Caco-2 (cell line): Measurements from ENCODE around the gene KRTAP12-4. TPM values are rescaled to one million over a fixed set of nuclear protein-coding genes. Genes with fewer than 3 reads are reported as not detected.
"Not testable (repeated sequence)": the region's sequence is repeated elsewhere in the genome, so short reads cannot be mapped to it uniquely, and the experiment has no call there.

Source experiments
- BruUV-seq: library from RNA; stranded (reverse); fragments of 400-500 nt; replicated peaks from 2 replicates; lab custom pipeline; 2021; lab: Mats Ljungman, UMichigan
- CTCF ChIA-PET: fragments of 300-600 bp; sonication (Branson Sonifier 250); formaldehyde crosslinking; loops from one replicate; lab custom pipeline; 2022; ENCODE audit warnings: antibody characterized with exemption; lab: Charles Lee
- POLR2A ChIA-PET: fragments of 300-600 bp; sonication (Branson Sonifier 250); formaldehyde crosslinking; loops from one replicate; lab custom pipeline; 2022; ENCODE audit warnings: antibody characterized with exemption; lab: Charles Lee
- DNase-seq, 2 experiments: peaks; one replicate each; pipeline versions ENCODE4 v3.0.0 to v3.0.0-alpha.2; 2020 to 2022
- H3K27me3 ChIP-seq: replicated peaks from 2 replicates; pipeline ENCODE4 v1.6.0; 2011; ENCODE audit warnings: low read length; ENCODE audit not compliant: control insufficient read depth, insufficient read depth
- H3K36me3 ChIP-seq: 2 replicates; pipeline ENCODE4 v1.5.1; 2011; ENCODE audit warnings: low read length; ENCODE audit not compliant: control insufficient read depth, insufficient read depth
- H3K4me1 ChIP-seq: fragments of 250-450 bp; sonication (Bioruptor Pico); 2 replicates; pipeline ENCODE4 v1.5.1; 2020; ENCODE audit warnings: mild to moderate bottlenecking
- H3K4me3 ChIP-seq: 2 replicates; pipeline ENCODE4 v1.5.1; 2011; ENCODE audit warnings: low read depth, mild to moderate bottlenecking, control low read depth, low read length
- H3K9me3 ChIP-seq: fragments of 250-450 bp; sonication (Bioruptor Pico); 2 replicates; pipeline ENCODE4 v1.5.1; 2020; ENCODE audit warnings: mild to moderate bottlenecking, moderate library complexity
- H3K27ac Mint-ChIP-seq: one replicate; pipeline ENCODE4 v1.8.0; 2022; ENCODE audit warnings: mixed read lengths; ENCODE audit not compliant: unreplicated experiment
- H3K27me3 Mint-ChIP-seq: one replicate; pipeline ENCODE4 v1.8.0; 2022; ENCODE audit warnings: mixed read lengths; ENCODE audit not compliant: insufficient read depth, unreplicated experiment
- H3K36me3 Mint-ChIP-seq: one replicate; pipeline ENCODE4 v1.8.0; 2022; ENCODE audit warnings: mild to moderate bottlenecking, mixed read lengths; ENCODE audit not compliant: insufficient read depth, unreplicated experiment
- H3K4me1 Mint-ChIP-seq: one replicate; pipeline ENCODE4 v1.8.0; 2022; ENCODE audit warnings: low read depth, mixed read lengths; ENCODE audit not compliant: unreplicated experiment
- H3K4me3 Mint-ChIP-seq: one replicate; pipeline ENCODE4 v1.8.0; 2022; ENCODE audit warnings: mild to moderate bottlenecking, moderate library complexity, mixed read lengths; ENCODE audit not compliant: unreplicated experiment
- H3K9me3 Mint-ChIP-seq: one replicate; pipeline ENCODE4 v1.8.0; 2022; ENCODE audit warnings: mixed read lengths; ENCODE audit not compliant: unreplicated experiment
- intact Hi-C: fragments of 100-400 bp; cut with micrococcal nuclease; formaldehyde crosslinking; loops from one replicate; pipeline ENCODE4 v1.10.0; 2022; ENCODE audit not compliant: unreplicated experiment
- total RNA-seq: library from RNA; stranded (reverse); gene quantifications from 2 replicates; pipeline ENCODE4 v1.2.3, GENCODE V29; 2022
- TF ChIP-seq, protein P1 (sequence below), 2 experiments: fragments of 200-600 bp in 1 of 2; IDR thresholded peaks; 1 replicate in 1 of 2; 2 replicates in 1 of 2; pipeline versions ENCODE4 v1.5.1 to v1.8.0; 2011 to 2022; ENCODE audit warnings: antibody characterized with exemption in 1 of 2, control low read depth in 1 of 2, inconsistent platforms in 1 of 2, low read depth in 1 of 2, low read length in 1 of 2, mild to moderate bottlenecking in 1 of 2, moderate library complexity in 1 of 2; ENCODE audit not compliant: insufficient read depth in 1 of 2, severe bottlenecking in 1 of 2, unreplicated experiment in 1 of 2

Gene KRTAP12-4
- total RNA-seq, 1 experiment from 2014 or later: not detected

DNA sequence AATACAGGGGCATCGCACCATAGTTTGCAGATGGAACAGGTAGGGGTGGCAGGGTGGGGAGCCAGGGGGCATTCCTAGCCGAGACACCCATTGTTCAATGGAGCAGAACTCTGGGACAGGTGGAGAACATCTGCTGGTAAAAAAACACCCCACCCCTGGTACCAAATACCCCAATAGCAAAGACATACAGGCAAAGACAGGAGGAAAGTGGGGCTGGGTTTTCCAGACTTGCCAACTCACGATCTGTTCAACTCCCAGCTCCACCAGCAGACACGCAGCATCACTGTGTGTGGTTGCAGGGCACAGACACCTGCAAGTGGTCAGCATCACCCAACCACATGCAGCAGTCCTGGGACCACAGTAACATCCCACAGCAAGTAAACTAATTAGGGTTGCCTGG, 42.9 kb downstream of the KRTAP12-4 start:
- Mint-ChIP-seq H3K4me1 (no peaks in the 10 kb centered on the region), H3K9me3 (peaks cover 41% of the 10 kb centered on the region), H3K27ac (no peak overlapping the region), H3K4me3 (no peak overlapping the region), H3K27me3 (peaks cover 6% of the 10 kb centered on the region), H3K36me3 (no peaks in the 10 kb centered on the region)
- BruUV-seq: no TSS peak
- intact Hi-C loops: no loop called here
- Histone ChIP-seq H3K4me1 (no peaks in the 10 kb centered on the region), H3K36me3 (no peaks in the 10 kb centered on the region), H3K9me3 (0 out of 2 replicates have a peak, but pooled peaks cover 5% of the 10 kb centered on the region), H3K27me3 (no peaks in the 10 kb centered on the region), H3K4me3 (no peak overlapping the region)
- ChIA-PET POLR2A (no interaction called here), CTCF (no interaction called here)
- no peak for DNase-seq
- TF ChIP-seq, protein P1, sequence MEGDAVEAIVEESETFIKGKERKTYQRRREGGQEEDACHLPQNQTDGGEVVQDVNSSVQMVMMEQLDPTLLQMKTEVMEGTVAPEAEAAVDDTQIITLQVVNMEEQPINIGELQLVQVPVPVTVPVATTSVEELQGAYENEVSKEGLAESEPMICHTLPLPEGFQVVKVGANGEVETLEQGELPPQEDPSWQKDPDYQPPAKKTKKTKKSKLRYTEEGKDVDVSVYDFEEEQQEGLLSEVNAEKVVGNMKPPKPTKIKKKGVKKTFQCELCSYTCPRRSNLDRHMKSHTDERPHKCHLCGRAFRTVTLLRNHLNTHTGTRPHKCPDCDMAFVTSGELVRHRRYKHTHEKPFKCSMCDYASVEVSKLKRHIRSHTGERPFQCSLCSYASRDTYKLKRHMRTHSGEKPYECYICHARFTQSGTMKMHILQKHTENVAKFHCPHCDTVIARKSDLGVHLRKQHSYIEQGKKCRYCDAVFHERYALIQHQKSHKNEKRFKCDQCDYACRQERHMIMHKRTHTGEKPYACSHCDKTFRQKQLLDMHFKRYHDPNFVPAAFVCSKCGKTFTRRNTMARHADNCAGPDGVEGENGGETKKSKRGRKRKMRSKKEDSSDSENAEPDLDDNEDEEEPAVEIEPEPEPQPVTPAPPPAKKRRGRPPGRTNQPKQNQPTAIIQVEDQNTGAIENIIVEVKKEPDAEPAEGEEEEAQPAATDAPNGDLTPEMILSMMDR (IDR thresholded peaks at IDR 0.05; ENCODE audit: insufficient read depth in 1 of 2, low read depth in 1 of 2, low read length in 1 of 2, severe bottlenecking in 1 of 2, unreplicated experiment in 1 of 2): no peak

DNA sequence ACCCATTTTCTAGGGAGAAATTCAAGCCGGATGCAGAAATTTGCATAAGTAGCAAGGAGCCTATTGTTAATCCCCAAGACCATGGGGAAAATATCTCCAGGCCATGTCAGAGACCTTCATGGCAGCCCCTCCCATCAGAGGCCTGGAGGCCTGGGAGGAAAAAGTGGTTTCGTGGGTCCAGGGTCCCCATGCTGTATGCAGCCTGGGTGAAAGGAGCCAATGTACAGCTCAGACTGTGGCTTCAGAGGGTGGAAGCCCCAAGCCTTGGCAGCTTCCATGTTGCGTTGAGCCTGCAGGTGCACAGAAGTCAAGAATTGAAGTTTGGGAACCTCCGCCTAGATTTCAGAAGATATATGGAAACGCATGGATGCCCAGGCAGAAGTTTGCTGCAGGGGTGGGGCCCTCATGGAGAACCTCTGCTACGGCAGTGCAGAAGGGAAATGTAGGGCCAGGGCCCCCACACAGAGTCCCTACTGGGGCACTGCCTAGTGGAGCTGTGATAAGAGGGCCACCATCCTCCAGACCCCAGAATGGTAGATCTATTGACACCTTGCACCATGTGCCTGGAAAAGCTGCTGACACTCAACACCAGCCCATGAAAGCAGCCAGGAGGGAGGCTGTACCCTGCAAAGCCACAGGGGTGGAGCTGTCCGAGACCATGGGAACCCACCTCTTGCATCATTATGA, 44.2 kb downstream of the KRTAP12-4 start:
- H3K36me3 Mint-ChIP-seq, POLR2A ChIA-PET, CTCF ChIA-PET, intact Hi-C loops, H3K27me3 Mint-ChIP-seq, H3K27me3 ChIP-seq, H3K4me3 ChIP-seq, H3K4me1 ChIP-seq, H3K36me3 ChIP-seq, H3K4me1 Mint-ChIP-seq, DNase-seq, H3K27ac Mint-ChIP-seq, H3K4me3 Mint-ChIP-seq, H3K9me3 ChIP-seq, BruUV-seq: not testable (repeated sequence)
- H3K9me3 Mint-ChIP-seq: peaks cover 41% of the 10 kb centered on the region

DNA sequence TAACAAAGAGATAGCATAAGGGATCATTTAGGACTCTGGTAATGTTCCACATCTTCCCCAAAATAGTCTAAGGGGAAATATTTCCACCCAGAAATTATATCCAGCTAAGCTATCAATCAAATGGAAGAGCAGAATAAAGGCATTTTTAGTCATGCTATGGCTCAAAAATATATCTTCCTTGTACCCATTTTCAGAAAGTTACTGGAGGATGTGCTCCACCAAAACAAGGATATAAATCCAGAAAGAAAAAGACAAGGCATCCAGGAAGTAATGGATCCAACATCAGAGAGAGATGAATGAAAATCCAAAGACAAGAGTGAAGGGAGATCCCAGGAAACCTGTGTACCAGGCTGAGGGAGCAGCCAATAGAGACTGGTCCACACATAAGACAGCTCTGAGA, 45.3 kb downstream of the KRTAP12-4 start:
- TF ChIP-seq, protein P1 (IDR thresholded peaks at IDR 0.05; ENCODE audit: insufficient read depth in 1 of 2, low read depth in 1 of 2, low read length in 1 of 2, severe bottlenecking in 1 of 2, unreplicated experiment in 1 of 2): no peak
- no peak for DNase-seq
- no peak overlapping the region for H3K4me3 ChIP-seq
- H3K27me3 ChIP-seq: no peaks in the 10 kb centered on the region
- ChIA-PET CTCF (interaction anchor here (0.7 kb wide), 1 partner anchor 101 kb away, joined by 3 read pairs; no protein-coding TSS in a partner anchor), POLR2A (no interaction called here)
- Mint-ChIP-seq H3K36me3 (no peaks in the 10 kb centered on the region), H3K9me3 (peaks cover 41% of the 10 kb centered on the region), H3K4me1 (no peaks in the 10 kb centered on the region), H3K27ac (no peak overlapping the region), H3K27me3 (peaks cover 3% of the 10 kb centered on the region), H3K4me3 (no peak overlapping the region)
- 0 out of 2 replicates have a peak, but pooled peaks cover 5% of the 10 kb centered on the region for H3K9me3 ChIP-seq
- intact Hi-C loops: no loop called here
- H3K36me3 ChIP-seq: no peaks in the 10 kb centered on the region
- no TSS peak for BruUV-seq
- no peaks in the 10 kb centered on the region for H3K4me1 ChIP-seq
